Lower leg skin (tissue), 3 donors: ENCODE results near the gene METTL26.

Source experiments
- POLR2A ChIP-seq, 2 donors: fragments of 450-650 bp; IDR thresholded peaks; one replicate each; pipeline ENCODE4 v1.6.1; 2016 to 2017; ENCODE audit warnings: antibody characterized with exemption in 2 of 2, mild to moderate bottlenecking in 1 of 2, moderate library complexity in 1 of 2
- TF ChIP-seq, protein P1 (sequence below), 3 donors: fragments of 450-650 bp; IDR thresholded peaks; one replicate each; pipeline ENCODE4 v1.5.1; 2016; ENCODE audit warnings: antibody characterized with exemption in 3 of 3, mild to moderate bottlenecking in 3 of 3, moderate library complexity in 2 of 3

DNA sequence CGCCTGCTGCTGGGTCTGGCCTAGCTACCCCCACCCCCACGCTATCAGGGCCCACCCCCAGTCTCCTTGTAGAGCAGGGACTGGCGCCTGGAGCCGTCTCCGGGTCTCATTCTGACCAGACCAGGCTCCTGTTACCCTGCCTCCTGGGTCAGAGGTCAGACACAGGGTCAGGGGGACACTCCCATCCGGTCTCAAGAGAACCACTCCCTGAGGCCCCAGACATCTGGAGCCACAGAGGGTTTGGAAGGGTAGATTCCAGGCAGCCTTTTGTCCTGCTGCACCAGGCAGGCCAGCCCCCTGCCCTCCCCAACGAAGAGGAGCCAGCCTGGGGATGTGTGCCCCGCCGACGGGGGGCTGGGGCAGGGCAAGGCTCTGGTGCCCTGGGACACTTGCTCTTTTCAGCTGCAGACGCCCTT, 6.3 kb downstream of the METTL26 start:
- TF ChIP-seq, protein P1, sequence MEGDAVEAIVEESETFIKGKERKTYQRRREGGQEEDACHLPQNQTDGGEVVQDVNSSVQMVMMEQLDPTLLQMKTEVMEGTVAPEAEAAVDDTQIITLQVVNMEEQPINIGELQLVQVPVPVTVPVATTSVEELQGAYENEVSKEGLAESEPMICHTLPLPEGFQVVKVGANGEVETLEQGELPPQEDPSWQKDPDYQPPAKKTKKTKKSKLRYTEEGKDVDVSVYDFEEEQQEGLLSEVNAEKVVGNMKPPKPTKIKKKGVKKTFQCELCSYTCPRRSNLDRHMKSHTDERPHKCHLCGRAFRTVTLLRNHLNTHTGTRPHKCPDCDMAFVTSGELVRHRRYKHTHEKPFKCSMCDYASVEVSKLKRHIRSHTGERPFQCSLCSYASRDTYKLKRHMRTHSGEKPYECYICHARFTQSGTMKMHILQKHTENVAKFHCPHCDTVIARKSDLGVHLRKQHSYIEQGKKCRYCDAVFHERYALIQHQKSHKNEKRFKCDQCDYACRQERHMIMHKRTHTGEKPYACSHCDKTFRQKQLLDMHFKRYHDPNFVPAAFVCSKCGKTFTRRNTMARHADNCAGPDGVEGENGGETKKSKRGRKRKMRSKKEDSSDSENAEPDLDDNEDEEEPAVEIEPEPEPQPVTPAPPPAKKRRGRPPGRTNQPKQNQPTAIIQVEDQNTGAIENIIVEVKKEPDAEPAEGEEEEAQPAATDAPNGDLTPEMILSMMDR (IDR thresholded peaks at IDR 0.05): no peak
- no peak for TF ChIP-seq POLR2A (IDR thresholded peaks at IDR 0.05)
